Stimulated activated CD8-positive, alpha-beta memory T cell treated with anti-CD3 and anti-CD28 coated beads, Interleukin-15, amount 100 ng/mL, for 4 hours (primary cell): Measurements from ENCODE around the gene NUP210L.

ENCODE experiments used
- DNase-seq, 2 donors: peaks; one replicate each; pipeline ENCODE4 v3.0.0-alpha.2; 2020; ENCODE audit warnings: low read depth in 2 of 2

NUP210L gene

GRCh38 chr1:153967107-153967999 is 187.5 kb downstream of the NUP210L start, which contains the start of gene CREB3L4:
CREB3L4 (plus strand) TSS chr1:153967902; CDS start chr1:153968526, 624 bp downstream.
- DNase-seq, result peak in 1 of 2 donors; percentile 55

DNA sequence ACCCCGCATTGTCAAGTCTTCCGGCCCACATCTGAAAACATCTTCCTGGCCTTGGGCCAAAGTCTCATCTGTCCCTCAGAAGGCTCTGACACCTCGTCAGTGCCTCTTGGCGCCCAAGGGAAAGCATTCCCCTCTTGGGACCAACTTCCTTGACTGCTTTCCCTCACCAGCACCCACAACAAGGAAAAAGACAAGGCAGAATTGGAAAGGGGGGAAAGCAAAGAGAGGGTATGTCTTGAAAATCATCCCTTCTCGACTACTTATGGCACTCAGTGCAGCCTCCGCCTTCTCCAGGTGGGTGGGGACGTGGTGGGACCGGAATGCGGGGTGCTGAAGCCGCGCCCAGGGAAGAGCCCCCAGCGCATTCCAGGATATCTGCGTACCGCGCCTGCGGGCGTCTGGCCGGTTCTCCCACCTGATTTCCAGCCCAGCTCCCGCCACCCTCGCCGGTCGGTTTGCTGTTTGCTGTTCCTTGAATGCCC is 191.0 kb downstream of the NUP210L start:
- no peak for DNase-seq

GRCh38 chr1:153963030-153963849 is 191.6 kb downstream of the NUP210L start, which contains the start of gene SLC39A1:
SLC39A1 (minus strand) TSS chr1:153963537; CDS start chr1:153962715, 822 bp downstream.
- DNase-seq, result peak; percentile 82 to 88

- DNase-seq, result no peak
These were observed 192.5 kb downstream of the NUP210L start for GRCh38 chr1:153962088-153963029.

GRCh38 chr1:153961421-153961820 is 193.5 kb downstream of the NUP210L start:
- no peak for DNase-seq

DNA sequence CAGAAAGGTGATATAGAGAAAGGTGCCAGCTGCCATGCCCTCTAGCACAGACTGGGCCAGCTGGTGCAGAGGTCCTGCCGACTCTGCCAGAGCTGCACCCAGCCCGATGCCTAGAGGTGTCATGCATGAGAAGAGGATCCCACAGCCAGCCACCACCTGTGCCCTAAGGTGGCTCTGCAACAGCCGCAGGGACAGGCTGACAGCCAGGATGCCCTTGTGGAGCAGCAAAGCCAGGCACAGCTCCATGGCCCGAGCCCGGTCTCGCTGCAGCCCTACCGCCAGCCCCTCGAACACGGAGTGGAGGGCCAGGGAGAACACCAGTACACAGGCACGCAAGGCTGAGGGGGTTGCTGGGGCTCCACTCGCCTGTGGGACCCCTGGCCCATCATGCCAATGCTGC is 194.7 kb downstream of the NUP210L start:
- no peak for DNase-seq

DNA sequence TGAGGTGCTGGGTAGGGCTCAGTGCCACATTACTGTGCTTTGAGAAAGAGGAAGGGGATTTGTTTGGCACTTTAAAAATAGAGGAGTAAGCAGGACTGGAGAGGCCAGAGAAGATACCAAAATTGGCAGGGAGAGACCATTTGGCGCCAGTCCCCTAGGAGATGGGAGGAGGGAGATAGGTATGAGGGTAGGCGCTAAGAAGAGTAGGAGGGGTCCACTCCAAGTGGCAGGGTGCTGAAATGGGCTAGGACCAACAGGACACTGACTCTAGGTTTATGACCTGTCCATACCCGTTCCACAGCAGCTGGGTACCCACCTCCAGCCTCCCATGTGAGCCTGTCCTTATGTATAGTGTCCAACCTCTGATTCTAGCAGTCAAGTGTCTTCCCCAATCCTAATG is 195.4 kb downstream of the NUP210L start:
- no peak for DNase-seq

DNA sequence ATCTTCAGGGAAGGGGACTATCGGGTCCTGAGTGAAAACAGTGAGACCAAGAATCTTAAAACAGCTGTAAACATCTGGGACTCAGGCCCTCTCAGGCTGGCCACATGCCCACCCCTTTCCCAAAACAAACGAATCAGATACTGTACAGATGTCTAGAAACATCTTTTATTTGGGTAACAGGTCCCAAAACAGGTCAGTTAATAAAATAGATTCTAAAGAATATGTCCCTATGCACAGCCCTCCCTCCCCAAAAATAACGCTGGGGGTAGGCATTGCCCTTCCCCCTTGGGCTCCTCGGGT is 196.0 kb downstream of the NUP210L start:
- DNase-seq, result no peak

GRCh38 chr1:153958111-153958960 is 196.5 kb downstream of the NUP210L start, which contains the start of gene CRTC2:
CRTC2 (minus strand) TSS chr1:153958612; CDS start chr1:153958497, 115 bp downstream.
- peak; percentile 89 to 97 for DNase-seq

GRCh38 chr1:153957744-153958110 is 197.1 kb downstream of the NUP210L start:
- DNase-seq, result no peak

GRCh38 chr1:153956997-153957715 is 197.7 kb downstream of the NUP210L start:
- no peak for DNase-seq

GRCh38 chr1:153954826-153955225 is 200.0 kb downstream of the NUP210L start:
- no peak for DNase-seq

DNA sequence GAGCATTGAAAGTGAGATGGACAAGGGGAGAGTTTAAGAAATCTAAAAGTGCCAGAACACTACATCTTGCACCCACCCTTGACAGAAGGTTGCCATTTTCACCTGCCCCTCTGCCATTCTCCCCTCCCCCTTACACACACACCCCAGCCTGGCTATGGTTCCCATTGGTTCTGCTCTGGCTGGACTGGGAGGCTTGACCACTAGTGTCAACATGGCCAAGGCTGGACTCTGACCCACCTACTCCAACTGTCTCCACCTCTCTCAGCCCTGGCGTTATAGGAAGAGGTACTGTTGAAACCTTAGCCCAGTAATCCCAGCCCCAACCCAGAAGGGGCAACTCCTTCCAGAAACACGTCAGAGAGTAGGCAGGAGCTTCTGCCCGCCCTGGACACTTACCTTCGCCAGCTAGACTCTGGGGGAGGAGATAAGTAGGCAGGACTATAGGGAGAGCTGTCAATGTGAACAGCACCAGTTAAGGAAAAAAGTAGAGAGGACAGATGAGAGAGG is 201.0 kb downstream of the NUP210L start:
- DNase-seq, result no peak

GRCh38 chr1:153951801-153952200 is 203.1 kb downstream of the NUP210L start:
- DNase-seq, result no peak

GRCh38 chr1:153951183-153951582 is 203.7 kb downstream of the NUP210L start:
- DNase-seq, result no peak

GRCh38 chr1:153946622-153947241 is 208.1 kb downstream of the NUP210L start, which contains the start of gene DENND4B:
DENND4B (minus strand) TSS chr1:153946718; CDS start chr1:153944374, 2,344 bp downstream.
- peak; percentile 50 to 60 for DNase-seq

GRCh38 chr1:153945795-153946621 is 208.9 kb downstream of the NUP210L start:
- DNase-seq, result peak; percentile 45 to 57
